K562 (cell line): ENCODE measurements around the gene TSPOAP1. TPM values are rescaled to one million over a fixed set of nuclear protein-coding genes. Genes with fewer than 3 reads are reported as not detected.

Source experiments
- FOXJ3 ChIP-seq: sonication (generic); formaldehyde crosslinking; IDR thresholded peaks from 2 replicates; pipeline ENCODE4 v1.4.0; 2020; ENCODE audit warnings: mild to moderate bottlenecking, missing genetic modification reagents
- HMG20B ChIP-seq: fragments of 250-450 bp; sonication (Bioruptor Pico); IDR thresholded peaks from 2 replicates; pipeline ENCODE4 v1.5.0; 2021; ENCODE audit warnings: mild to moderate bottlenecking
- IFI16 ChIP-seq: fragments of 250-450 bp; sonication (Bioruptor Pico); IDR thresholded peaks from 2 replicates; pipeline ENCODE4 v2.1.2; 2022; ENCODE audit warnings: mild to moderate bottlenecking, inconsistent platforms
- KLF6 ChIP-seq: fragments of 250-450 bp; sonication (Bioruptor Pico); IDR thresholded peaks from 2 replicates; pipeline ENCODE4 v1.4.0; 2020; ENCODE audit warnings: mild to moderate bottlenecking, moderate library complexity, borderline replicate concordance
- PML ChIP-seq: IDR thresholded peaks from 2 replicates; pipeline ENCODE4 v1.6.1; 2012; ENCODE audit warnings: low read length, inconsistent platforms
- RB1 ChIP-seq: fragments of 450-650 bp; IDR thresholded peaks from 2 replicates; pipeline ENCODE4 v1.6.1; 2017; ENCODE audit warnings: low read depth, mild to moderate bottlenecking
- RBM14 ChIP-seq: fragments of 200-400 bp; formaldehyde crosslinking; IDR thresholded peaks from 2 replicates; pipeline ENCODE4 v1.6.1; 2018; ENCODE audit warnings: low read depth, mild to moderate bottlenecking, low read length, moderate library complexity, borderline replicate concordance; ENCODE audit not compliant: insufficient read depth
- U2AF1 ChIP-seq: fragments of 200-400 bp; formaldehyde crosslinking; optimal IDR thresholded peaks from 2 replicates; pipeline ENCODE3; 2017; ENCODE audit warnings: mild to moderate bottlenecking, low read depth, low read length, moderate library complexity
- ZNF316 ChIP-seq: fragments of 450-650 bp; IDR thresholded peaks from 2 replicates; pipeline ENCODE4 v1.6.1; 2016
- ZNF644 ChIP-seq: fragments of 200-800 bp; sonication (Bioruptor generic); IDR thresholded peaks from 2 replicates; pipeline ENCODE4 v1.6.1; 2016; ENCODE audit warnings: low read depth, missing genetic modification characterization, missing compliant biosample characterization
- polyA plus RNA-seq, 8 experiments: library from polyadenylated mRNA; depleted of rRNA in 4 of 8; stranded (reverse) in 5 of 8; unstranded in 3 of 8; fragments of >200 nt; fragmentation: Nextera tagmentation in 2 of 8; fragmentation: Illumina TruSeq in 1 of 8; extraction: Ambion mirVana in 2 of 8; extraction: Trizol in 1 of 8; gene quantifications; 2 replicates each; pipeline versions ENCODE4 v1.2.1 to v1.2.3, GENCODE V29; 2011 to 2014; ENCODE audit warnings: inconsistent platforms in 1 of 8, missing spikeins in 1 of 8
- total RNA-seq, 7 experiments: library from RNA; depleted of rRNA in 6 of 7; stranded (reverse); fragments of >200 nt in 6 of 7; fragmentation: Illumina TruSeq in 2 of 7; extraction: Trizol in 2 of 7; gene quantifications; 2 replicates each; pipeline versions ENCODE4 v1.2.1 to v1.2.3, GENCODE V29; 2011 to 2021; ENCODE audit warnings: low replicate concordance in 1 of 7
- TF ChIP-seq, protein P1 (sequence below): sonication (generic); formaldehyde crosslinking; IDR thresholded peaks from 2 replicates; pipeline ENCODE4 v1.8.0; 2022; ENCODE audit warnings: mild to moderate bottlenecking, missing genetic modification reagents
- TF ChIP-seq, protein P2 (sequence below): IDR thresholded peaks from 3 replicates; pipeline ENCODE4 v1.6.1; 2011; ENCODE audit warnings: borderline replicate concordance, mild to moderate bottlenecking; ENCODE audit not compliant: insufficient read length, insufficient read depth
- TF ChIP-seq, protein P3 (sequence below): fragments of 450-650 bp; IDR thresholded peaks from 2 replicates; pipeline ENCODE4 v1.6.1; 2016; ENCODE audit warnings: mild to moderate bottlenecking, moderate library complexity

TSPOAP1 gene
- total and polyA plus RNA-seq, 9 of the 15 experiments (the other 6 are each of a cell fraction or from before 2014, with no cell fraction given), result 0.87 to 3.9 (median 1.8) TPM; not detected in 2

DNA sequence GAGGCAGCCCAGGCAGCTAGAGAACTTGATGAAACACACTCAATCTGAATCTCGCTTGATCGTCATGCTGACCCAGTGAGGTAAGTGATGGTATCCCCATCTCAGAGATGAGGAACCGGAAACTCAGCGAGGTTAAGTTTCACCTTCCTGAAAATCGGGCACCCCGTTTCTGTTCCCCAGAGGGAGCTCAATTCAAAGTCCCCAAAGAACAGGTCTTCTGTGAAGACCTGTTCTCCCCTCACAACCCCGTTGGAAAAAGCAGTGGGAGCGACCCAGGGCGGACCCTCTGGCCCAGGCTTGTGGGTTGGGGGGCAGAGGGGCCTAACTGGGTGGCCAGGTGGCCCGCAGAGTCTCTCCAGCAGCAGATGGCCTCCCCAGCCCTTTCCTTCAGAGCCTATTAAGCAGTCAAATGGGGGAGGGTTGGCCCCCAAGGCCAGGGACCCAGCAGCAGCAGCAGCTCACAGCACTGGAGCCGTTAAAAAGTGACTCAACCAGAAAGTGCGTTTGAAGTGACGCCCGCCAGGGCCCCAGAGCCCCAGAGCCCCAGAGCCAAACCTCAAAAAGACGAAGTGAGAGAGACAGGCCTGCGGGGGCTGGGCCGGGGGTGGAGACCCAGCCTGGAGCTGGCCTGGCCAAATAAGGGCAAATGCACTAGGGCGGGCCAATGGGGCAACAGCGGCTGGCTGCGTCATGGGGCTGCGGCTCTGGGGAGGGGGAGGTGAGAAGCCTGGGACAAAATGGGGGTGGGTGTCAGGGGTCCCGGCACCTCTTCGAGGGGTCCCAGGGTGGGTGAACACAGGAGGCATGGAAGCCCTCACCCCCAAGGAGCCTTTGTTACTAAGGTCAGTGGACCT is 9.2 kb upstream of the TSPOAP1 start (continued):
- TF ChIP-seq, protein P1, sequence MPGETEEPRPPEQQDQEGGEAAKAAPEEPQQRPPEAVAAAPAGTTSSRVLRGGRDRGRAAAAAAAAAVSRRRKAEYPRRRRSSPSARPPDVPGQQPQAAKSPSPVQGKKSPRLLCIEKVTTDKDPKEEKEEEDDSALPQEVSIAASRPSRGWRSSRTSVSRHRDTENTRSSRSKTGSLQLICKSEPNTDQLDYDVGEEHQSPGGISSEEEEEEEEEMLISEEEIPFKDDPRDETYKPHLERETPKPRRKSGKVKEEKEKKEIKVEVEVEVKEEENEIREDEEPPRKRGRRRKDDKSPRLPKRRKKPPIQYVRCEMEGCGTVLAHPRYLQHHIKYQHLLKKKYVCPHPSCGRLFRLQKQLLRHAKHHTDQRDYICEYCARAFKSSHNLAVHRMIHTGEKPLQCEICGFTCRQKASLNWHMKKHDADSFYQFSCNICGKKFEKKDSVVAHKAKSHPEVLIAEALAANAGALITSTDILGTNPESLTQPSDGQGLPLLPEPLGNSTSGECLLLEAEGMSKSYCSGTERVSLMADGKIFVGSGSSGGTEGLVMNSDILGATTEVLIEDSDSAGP (CRISPR knock-in tag), result no peak
- TF ChIP-seq, protein P2, sequence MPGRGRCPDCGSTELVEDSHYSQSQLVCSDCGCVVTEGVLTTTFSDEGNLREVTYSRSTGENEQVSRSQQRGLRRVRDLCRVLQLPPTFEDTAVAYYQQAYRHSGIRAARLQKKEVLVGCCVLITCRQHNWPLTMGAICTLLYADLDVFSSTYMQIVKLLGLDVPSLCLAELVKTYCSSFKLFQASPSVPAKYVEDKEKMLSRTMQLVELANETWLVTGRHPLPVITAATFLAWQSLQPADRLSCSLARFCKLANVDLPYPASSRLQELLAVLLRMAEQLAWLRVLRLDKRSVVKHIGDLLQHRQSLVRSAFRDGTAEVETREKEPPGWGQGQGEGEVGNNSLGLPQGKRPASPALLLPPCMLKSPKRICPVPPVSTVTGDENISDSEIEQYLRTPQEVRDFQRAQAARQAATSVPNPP, result no peak
- TF ChIP-seq ZNF316 (no peak), U2AF1 (no peak), ZNF644 (tag) (peak; percentile 95), RBM14 (no peak), FOXJ3 (CRISPR knock-in tag) (no peak), IFI16 (no peak), PML (peak; percentile 77), KLF6 (CRISPR knock-in tag) (no peak; the same call in 1 of the 2 replicates), RB1 (peak; percentile 49; the same call in 1 of the 2 replicates), HMG20B (CRISPR knock-in tag) (no peak)
- TF ChIP-seq, protein P3, sequence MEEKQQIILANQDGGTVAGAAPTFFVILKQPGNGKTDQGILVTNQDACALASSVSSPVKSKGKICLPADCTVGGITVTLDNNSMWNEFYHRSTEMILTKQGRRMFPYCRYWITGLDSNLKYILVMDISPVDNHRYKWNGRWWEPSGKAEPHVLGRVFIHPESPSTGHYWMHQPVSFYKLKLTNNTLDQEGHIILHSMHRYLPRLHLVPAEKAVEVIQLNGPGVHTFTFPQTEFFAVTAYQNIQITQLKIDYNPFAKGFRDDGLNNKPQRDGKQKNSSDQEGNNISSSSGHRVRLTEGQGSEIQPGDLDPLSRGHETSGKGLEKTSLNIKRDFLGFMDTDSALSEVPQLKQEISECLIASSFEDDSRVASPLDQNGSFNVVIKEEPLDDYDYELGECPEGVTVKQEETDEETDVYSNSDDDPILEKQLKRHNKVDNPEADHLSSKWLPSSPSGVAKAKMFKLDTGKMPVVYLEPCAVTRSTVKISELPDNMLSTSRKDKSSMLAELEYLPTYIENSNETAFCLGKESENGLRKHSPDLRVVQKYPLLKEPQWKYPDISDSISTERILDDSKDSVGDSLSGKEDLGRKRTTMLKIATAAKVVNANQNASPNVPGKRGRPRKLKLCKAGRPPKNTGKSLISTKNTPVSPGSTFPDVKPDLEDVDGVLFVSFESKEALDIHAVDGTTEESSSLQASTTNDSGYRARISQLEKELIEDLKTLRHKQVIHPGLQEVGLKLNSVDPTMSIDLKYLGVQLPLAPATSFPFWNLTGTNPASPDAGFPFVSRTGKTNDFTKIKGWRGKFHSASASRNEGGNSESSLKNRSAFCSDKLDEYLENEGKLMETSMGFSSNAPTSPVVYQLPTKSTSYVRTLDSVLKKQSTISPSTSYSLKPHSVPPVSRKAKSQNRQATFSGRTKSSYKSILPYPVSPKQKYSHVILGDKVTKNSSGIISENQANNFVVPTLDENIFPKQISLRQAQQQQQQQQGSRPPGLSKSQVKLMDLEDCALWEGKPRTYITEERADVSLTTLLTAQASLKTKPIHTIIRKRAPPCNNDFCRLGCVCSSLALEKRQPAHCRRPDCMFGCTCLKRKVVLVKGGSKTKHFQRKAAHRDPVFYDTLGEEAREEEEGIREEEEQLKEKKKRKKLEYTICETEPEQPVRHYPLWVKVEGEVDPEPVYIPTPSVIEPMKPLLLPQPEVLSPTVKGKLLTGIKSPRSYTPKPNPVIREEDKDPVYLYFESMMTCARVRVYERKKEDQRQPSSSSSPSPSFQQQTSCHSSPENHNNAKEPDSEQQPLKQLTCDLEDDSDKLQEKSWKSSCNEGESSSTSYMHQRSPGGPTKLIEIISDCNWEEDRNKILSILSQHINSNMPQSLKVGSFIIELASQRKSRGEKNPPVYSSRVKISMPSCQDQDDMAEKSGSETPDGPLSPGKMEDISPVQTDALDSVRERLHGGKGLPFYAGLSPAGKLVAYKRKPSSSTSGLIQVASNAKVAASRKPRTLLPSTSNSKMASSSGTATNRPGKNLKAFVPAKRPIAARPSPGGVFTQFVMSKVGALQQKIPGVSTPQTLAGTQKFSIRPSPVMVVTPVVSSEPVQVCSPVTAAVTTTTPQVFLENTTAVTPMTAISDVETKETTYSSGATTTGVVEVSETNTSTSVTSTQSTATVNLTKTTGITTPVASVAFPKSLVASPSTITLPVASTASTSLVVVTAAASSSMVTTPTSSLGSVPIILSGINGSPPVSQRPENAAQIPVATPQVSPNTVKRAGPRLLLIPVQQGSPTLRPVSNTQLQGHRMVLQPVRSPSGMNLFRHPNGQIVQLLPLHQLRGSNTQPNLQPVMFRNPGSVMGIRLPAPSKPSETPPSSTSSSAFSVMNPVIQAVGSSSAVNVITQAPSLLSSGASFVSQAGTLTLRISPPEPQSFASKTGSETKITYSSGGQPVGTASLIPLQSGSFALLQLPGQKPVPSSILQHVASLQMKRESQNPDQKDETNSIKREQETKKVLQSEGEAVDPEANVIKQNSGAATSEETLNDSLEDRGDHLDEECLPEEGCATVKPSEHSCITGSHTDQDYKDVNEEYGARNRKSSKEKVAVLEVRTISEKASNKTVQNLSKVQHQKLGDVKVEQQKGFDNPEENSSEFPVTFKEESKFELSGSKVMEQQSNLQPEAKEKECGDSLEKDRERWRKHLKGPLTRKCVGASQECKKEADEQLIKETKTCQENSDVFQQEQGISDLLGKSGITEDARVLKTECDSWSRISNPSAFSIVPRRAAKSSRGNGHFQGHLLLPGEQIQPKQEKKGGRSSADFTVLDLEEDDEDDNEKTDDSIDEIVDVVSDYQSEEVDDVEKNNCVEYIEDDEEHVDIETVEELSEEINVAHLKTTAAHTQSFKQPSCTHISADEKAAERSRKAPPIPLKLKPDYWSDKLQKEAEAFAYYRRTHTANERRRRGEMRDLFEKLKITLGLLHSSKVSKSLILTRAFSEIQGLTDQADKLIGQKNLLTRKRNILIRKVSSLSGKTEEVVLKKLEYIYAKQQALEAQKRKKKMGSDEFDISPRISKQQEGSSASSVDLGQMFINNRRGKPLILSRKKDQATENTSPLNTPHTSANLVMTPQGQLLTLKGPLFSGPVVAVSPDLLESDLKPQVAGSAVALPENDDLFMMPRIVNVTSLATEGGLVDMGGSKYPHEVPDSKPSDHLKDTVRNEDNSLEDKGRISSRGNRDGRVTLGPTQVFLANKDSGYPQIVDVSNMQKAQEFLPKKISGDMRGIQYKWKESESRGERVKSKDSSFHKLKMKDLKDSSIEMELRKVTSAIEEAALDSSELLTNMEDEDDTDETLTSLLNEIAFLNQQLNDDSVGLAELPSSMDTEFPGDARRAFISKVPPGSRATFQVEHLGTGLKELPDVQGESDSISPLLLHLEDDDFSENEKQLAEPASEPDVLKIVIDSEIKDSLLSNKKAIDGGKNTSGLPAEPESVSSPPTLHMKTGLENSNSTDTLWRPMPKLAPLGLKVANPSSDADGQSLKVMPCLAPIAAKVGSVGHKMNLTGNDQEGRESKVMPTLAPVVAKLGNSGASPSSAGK, result peak; percentile 51; the same call in 1 of the 2 replicates
